Measurements from ENCODE around the gene PET117. TPM values are rescaled to one million over a fixed set of nuclear protein-coding genes. Genes with fewer than 3 reads are reported as not detected.
"Not testable (repeated sequence)": the region's sequence is repeated elsewhere in the genome, so short reads cannot be mapped to it uniquely, and the experiment has no call there.

The PET117 gene
- total RNA-seq, 1 donor = 13.4 TPM

GRCh38 chr20:18094191-18094590, 43.5 kb upstream of the PET117 start:
- Histone ChIP-seq H3K9me3 (ENCODE audit: low read depth, low read length) (no peaks in the 10 kb centered on the region), H3K79me2 (ENCODE audit: insufficient read depth, low read length) (no peaks in the 10 kb centered on the region), H3K27me3 (ENCODE audit: insufficient read depth, low read length) (no peaks in the 10 kb centered on the region), H3K4me2 (ENCODE audit: insufficient read depth, low read length) (no peak overlapping the region), H3K36me3 (ENCODE audit: insufficient read depth, low read length) (no peaks in the 10 kb centered on the region), H3K27ac (ENCODE audit: low read depth, low read length) (no peak overlapping the region), H4K20me1 (ENCODE audit: insufficient read depth, low read length) (no peaks in the 10 kb centered on the region), H3K4me1 (ENCODE audit: insufficient read depth, low read length) (no peaks in the 10 kb centered on the region), H2AFZ (ENCODE audit: low read length) (no peak overlapping the region), H3K4me3 (ENCODE audit: insufficient read depth, low read length) (no peak overlapping the region)
- TF ChIP-seq CTCF (IDR thresholded peaks at IDR 0.05; ENCODE audit: extremely low read depth, low read depth, low read length) = no peak
- DNase-seq (ENCODE audit: insufficient read length, low spot score, missing footprints) = peak; percentile 60

- not testable (repeated sequence) for H2AFZ ChIP-seq (ENCODE audit: low read length); H3K27me3 ChIP-seq (ENCODE audit: insufficient read depth, low read length); H3K4me3 ChIP-seq (ENCODE audit: insufficient read depth, low read length); H4K20me1 ChIP-seq (ENCODE audit: insufficient read depth, low read length); H3K4me2 ChIP-seq (ENCODE audit: insufficient read depth, low read length); H3K4me1 ChIP-seq (ENCODE audit: insufficient read depth, low read length); H3K9me3 ChIP-seq (ENCODE audit: low read depth, low read length); H3K27ac ChIP-seq (ENCODE audit: low read depth, low read length); H3K79me2 ChIP-seq (ENCODE audit: insufficient read depth, low read length); DNase-seq (ENCODE audit: insufficient read length, low spot score, missing footprints); H3K36me3 ChIP-seq (ENCODE audit: insufficient read depth, low read length)
Measured at GRCh38 chr20:18100569-18100968, 37.1 kb upstream of the PET117 start.

GRCh38 chr20:18101125-18101810, 36.4 kb upstream of the PET117 start:
- Histone ChIP-seq H3K36me3 (ENCODE audit: insufficient read depth, low read length) (no peaks in the 10 kb centered on the region), H3K9me3 (ENCODE audit: low read depth, low read length) (no peaks in the 10 kb centered on the region), H3K4me3 (ENCODE audit: insufficient read depth, low read length) (no peak overlapping the region), H3K4me1 (ENCODE audit: insufficient read depth, low read length) (no peaks in the 10 kb centered on the region), H3K27ac (ENCODE audit: low read depth, low read length) (no peak overlapping the region), H3K4me2 (ENCODE audit: insufficient read depth, low read length) (no peak overlapping the region), H3K79me2 (ENCODE audit: insufficient read depth, low read length) (no peaks in the 10 kb centered on the region), H3K27me3 (ENCODE audit: insufficient read depth, low read length) (no peaks in the 10 kb centered on the region), H4K20me1 (ENCODE audit: insufficient read depth, low read length) (no peaks in the 10 kb centered on the region), H2AFZ (ENCODE audit: low read length) (no peak overlapping the region)
- TF ChIP-seq CTCF (IDR thresholded peaks at IDR 0.05; ENCODE audit: extremely low read depth, low read depth, low read length) = no peak
- DNase-seq (ENCODE audit: insufficient read length, low spot score, missing footprints) = no peak

- no peak for TF ChIP-seq CTCF (IDR thresholded peaks at IDR 0.05; ENCODE audit: extremely low read depth, low read depth, low read length)
- Histone ChIP-seq H3K4me2 (ENCODE audit: insufficient read depth, low read length) (no peak overlapping the region), H3K27me3 (ENCODE audit: insufficient read depth, low read length) (no peaks in the 10 kb centered on the region), H2AFZ (ENCODE audit: low read length) (no peak overlapping the region), H3K4me3 (ENCODE audit: insufficient read depth, low read length) (no peak overlapping the region), H3K36me3 (ENCODE audit: insufficient read depth, low read length) (no peaks in the 10 kb centered on the region), H3K9me3 (ENCODE audit: low read depth, low read length) (no peaks in the 10 kb centered on the region), H3K27ac (ENCODE audit: low read depth, low read length) (no peak overlapping the region), H3K79me2 (ENCODE audit: insufficient read depth, low read length) (no peaks in the 10 kb centered on the region), H4K20me1 (ENCODE audit: insufficient read depth, low read length) (no peaks in the 10 kb centered on the region), H3K4me1 (ENCODE audit: insufficient read depth, low read length) (no peaks in the 10 kb centered on the region)
- no peak for DNase-seq (ENCODE audit: insufficient read length, low spot score, missing footprints)
Measured at GRCh38 chr20:18103497-18103896, 34.2 kb upstream of the PET117 start.

All from osteoblast (primary cell).